ENCODE measurements around the gene NDUFAB1.
"Not testable (repeated sequence)": the region's sequence is repeated elsewhere in the genome, so short reads cannot be mapped to it uniquely, and the experiment has no call there.

The NDUFAB1 gene

DNA sequence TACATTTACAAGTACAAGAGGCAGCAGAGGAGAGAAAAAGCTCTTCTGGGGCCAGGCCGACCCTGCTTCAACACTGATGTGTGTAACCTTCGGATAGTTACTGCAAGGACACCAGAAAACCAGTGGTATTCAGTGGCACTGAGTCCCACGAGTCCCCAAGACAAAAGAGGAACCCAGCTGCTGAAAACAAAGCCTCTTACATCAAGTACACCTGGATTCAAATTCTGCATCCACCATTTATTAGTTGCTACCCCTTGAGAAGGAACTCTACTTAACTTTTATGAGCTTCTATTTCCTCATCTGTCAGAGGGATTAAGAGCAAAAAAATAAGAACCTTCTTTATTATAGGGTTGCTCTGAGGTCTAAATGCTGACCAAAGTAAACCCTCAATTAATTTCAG lies 41.6 kb downstream of the NDUFAB1 start:
- no peak for DNase-seq (ENCODE audit: low spot score)

DNA sequence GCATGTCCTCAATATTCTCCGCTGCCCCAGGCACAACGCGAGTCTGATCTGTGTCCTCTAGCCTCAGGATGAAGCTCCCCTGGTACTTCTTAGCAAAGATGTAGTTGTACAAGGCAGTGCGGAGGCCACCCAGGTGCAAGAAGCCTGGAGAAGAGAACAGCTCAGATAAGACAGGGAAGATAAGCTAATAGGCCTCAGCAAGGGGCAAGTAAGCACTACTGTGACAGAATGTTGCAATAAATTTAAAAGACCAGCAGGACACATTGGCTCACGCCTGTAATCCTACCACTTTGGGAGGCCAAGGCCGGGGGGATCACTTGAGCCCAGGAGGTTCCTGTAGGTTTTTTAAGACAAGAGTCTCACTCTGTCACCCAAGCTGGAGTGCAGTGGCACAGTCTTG lies 44.0 kb downstream of the NDUFAB1 start:
- no peak for DNase-seq (ENCODE audit: low spot score)

DNA sequence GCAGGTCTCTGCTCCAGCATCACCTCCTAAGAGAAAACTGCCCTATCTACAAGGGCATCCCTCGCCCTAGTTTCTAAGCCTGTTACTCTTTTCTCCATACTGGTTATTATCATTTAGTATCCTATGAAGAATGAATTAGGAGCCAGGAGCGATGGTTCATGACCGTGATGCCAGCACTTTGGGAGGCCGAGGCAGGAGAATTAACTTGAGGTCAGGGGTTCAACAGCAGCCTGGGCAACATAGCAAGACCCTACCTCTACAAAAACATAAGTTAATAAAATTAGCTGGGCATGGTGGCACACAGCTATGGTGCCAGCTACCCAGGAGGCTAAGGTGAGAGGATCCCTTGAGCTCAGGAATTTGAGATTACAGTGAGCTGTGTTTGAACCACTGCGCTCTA lies 46.2 kb downstream of the NDUFAB1 start:
- no peak for DNase-seq (ENCODE audit: low spot score)

DNA sequence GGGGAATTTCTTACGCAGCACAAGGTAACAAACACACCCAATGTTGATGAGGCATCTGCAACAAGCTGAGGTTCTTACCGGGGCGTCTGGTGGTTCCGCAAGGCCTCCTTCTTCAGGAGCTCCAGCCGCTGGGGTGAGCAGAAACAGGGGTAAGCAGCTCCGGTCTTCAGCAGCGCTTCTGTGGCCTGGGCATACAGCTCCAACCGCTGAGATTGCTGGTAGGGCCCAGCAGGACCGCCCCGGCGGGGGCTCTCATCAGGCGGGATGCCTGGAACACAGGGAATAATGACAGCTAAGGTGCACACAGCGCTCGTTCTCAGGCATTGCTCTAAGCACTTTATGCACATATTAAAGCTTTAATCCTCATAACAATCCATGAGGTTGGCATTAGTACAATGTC lies 51.7 kb downstream of the NDUFAB1 start:
- DNase-seq (ENCODE audit: low spot score), result no peak

DNA sequence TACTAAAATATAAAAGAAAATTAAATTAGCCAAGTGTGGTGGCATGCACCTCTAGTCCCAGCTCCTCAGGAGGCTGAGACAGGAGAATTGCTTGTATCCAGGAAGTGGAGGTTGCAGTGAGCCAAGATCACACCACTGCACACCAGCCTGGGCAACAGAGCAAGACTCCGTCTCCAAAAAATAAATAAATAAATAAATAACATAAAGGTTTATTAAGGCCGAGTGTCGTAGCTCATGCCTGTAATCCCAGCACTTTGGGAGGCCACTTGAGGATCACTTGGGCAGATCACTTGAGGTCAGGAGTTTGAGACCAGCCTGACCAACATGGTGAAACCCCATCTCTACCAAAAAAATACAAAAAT lies 55.3 kb downstream of the NDUFAB1 start:
- not testable (repeated sequence) for DNase-seq (ENCODE audit: low spot score)

DNA sequence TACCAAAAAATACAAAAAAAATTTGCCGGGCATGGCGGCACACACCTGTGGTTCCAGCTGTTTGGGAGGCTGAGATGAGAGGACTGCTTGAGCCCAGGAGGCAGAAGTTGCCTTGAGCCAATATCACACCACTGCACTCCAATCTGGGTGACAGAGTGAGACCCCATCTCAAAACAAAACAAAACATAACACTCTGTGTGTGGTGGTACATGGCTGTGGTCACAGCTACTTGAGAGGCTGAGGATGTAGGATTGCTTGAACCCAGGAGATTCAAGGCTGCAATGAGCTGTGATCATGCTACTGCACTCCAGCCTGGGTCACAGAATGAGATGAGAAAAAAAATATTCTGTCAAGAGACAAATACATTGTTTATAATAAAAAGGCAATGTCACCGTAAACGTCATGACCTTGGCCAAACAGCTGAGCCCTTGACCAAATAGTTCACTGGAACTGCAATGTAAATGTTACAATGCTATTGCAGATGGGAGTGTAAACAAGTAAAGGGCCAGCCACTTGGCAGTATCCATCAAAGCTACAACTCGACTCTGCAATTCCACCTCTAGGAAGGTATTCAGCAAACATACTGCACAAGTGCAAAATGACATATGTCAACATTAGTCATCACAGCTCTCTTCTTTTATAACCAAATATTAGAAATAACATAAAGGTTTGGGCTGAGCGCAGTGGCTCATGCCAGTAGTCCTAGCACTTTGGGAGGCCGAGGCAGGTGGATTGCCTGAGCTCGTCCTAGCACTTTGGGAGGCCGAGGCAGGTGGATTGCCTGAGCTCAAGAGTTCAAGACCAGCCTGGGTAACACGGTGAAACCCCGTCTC lies 55.9 kb downstream of the NDUFAB1 start:
- no peak for DNase-seq (ENCODE audit: low spot score)

DNA sequence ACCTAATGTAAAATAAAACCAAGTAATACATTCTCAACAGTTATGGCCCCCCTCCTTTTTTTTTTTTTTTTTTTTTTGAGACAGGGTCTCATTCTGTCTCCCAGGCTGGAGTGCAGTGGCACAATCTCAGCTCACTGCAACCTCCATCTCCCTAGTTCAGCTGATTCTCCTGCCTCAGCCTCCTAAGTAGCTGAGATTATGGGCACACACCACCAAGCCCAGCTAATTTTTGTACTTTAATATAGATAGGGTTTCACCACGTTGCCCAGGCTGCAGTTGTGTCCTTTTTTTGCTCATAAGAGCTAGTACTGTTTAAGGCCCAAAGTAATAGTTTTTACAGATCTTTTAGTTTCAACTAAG lies 57.2 kb downstream of the NDUFAB1 start:
- DNase-seq (ENCODE audit: low spot score), result no peak

DNA sequence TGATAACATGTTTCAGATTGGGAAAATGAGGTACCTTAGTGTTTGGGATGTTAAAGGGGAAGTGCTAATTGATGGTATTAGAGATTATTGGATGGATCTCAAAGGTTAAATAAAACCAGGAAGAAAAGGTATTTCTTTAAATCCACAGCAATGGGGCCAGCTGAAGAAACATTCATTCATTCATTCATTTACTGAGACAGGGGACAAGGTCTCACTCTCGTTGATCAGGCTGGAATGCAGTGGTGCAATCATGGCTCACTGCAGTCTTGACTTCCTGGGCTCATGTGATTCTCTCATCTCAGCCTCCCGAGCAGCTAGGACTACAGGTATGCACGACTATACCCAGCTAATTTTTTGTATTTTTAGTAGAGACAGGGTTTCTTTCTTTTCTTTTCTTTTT lies 58.7 kb downstream of the NDUFAB1 start:
- DNase-seq (ENCODE audit: low spot score), result no peak

DNA sequence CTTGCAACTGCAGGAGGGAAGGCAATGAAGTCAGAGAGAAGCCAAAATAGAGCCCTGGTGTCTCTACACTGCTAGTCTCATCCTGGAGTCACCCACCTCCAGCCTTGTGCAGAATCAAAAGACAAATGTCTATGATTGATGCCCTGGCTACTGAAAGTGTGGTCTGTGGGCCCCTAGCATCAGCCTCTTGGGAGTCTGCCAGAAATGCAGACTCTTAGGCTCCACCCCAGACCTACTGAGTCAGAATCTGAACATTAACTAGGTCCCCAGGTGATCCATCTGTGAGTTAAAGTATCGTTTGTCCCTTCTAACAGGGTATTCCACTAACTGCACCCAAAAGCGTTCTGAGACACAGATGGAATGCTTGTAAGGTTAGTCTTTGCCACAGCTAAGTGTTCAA lies 60.2 kb downstream of the NDUFAB1 start:
- no peak for DNase-seq (ENCODE audit: low spot score)

DNA sequence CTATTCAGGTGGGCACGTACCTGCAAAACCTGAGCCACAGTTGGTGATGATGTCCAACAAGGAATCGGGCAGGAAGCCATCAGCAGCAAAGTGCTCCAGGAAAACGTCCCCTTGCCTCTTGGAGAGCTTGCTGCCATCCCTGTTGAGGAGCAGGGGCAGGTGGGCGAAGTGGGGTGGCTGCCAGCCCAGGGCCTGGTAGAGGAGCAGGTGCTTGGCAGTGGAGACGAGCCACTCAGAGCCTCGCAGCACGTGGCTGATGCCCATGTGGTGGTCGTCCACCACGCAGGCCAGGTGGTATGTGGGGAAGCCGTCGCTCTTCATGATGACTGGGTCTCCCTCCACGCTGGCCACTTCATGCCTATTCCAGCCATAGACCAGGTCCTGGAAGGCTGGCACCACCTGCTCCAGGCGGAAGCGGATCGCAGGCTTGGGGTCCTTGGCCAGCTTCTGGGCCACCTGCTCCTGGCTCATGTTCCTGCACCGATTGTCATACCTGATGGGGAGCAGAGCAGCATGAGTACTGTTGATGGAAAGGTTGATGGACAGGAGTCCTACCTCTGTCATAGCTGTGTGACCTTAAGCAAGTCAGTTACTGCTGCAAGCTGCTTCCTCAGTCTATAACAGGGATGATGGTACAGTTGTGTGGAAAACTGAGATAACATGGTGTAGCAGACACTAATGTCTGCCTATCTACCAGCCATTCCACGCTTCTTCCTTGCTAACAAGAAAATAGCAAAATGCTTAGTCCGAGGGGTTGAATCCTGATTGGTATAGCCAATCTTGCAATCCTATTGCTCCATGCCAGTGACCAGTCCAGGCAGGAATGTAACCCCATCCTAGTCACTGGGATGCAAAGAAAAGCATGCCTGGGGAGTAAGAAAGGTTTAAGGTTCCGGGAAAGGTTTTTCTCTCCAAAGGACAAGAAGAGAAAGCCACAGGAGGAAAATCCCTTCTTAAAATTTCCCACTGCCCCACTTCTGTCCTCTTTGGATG lies 61.0 kb downstream of the NDUFAB1 start:
- no peak for DNase-seq (ENCODE audit: low spot score)

DNA sequence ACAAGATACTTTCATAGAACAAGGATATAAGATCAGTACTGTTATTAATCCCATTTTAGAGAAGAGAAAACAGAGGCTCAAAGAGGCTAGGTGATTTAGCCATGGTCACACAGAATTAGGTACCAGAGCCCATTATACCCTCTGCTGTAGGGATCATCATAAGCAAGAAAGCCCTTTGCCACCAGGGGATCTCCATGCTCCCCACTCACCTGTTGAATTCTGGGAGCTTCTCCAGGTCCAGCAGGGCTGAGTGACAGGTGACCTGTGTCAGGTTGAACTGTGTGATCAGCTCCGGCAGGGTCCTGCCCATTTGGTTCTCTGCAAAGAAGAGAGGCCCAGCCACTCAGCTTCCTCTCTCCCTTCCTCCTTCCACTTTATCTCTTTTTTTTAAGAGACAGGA lies 63.7 kb downstream of the NDUFAB1 start:
- DNase-seq (ENCODE audit: low spot score), result no peak
